ENCODE results near the gene TBL1Y. TPM values are rescaled to one million over a fixed set of nuclear protein-coding genes. Genes with fewer than 3 reads are reported as not detected.

TBL1Y gene
- total and polyA plus RNA-seq, 10 of the 15 experiments (the other 5 are each of a cell fraction or from before 2014, with no cell fraction given): not detected

GRCh38 chrY:7099742-7100141 lies 189.2 kb downstream of the TBL1Y start:
- Histone ChIP-seq H3K36me3 (ENCODE audit: control insufficient read depth in 2 of 2, insufficient read depth in 2 of 2, low read length in 1 of 2) (no peaks in the 10 kb centered on the region), H3K9ac (ENCODE audit: control insufficient read depth, insufficient read depth, low read length) (no peak overlapping the region), H2AFZ (ENCODE audit: control insufficient read depth, low read depth, low read length) (no peak overlapping the region), H4K20me1 (ENCODE audit: control insufficient read depth, insufficient read depth) (no peaks in the 10 kb centered on the region), H3K27me3 (replicated peaks in 1 of 2; ENCODE audit: control insufficient read depth in 2 of 2, insufficient read depth in 2 of 2, low read length in 1 of 2) (no peaks in the 10 kb centered on the region), H3K4me1 (ENCODE audit: control insufficient read depth, insufficient read depth, low read length) (no peaks in the 10 kb centered on the region), H3K4me2 (ENCODE audit: control insufficient read depth, insufficient read depth) (no peak overlapping the region), H3K27ac (ENCODE audit: control insufficient read depth, insufficient read depth) (no peak overlapping the region), H3K4me3 (no peak overlapping the region), H3K9me3 (replicated peaks; ENCODE audit: control insufficient read depth, insufficient read depth, low read length) (no peaks in the 10 kb centered on the region), H3K79me2 (ENCODE audit: control insufficient read depth, insufficient read depth, low read length) (no peaks in the 10 kb centered on the region)
- ChIA-PET CTCF (no interaction called here), SMC1A (ENCODE audit: uncharacterized antibody, unreplicated experiment) (no interaction called here), RAD21 (ENCODE audit: unreplicated experiment) (no interaction called here), POLR2A (no interaction called here)
- ATAC-seq (no peak), FAIRE-seq (no peak), DNase-seq (ENCODE audit: low read depth, low spot score) (no peak)
- TF ChIP-seq CTCF (IDR thresholded peaks at IDR 0.05 in 2 of 3, conservative IDR thresholded peaks at IDR 0.05 in 1 of 3; ENCODE audit: control insufficient read depth in 2 of 3, extremely low read depth in 1 of 3, insufficient read depth in 1 of 3, low read depth in 3 of 3, low read length in 3 of 3): no peak
- TF ChIP-seq SRF (IDR thresholded peaks at IDR 0.05; ENCODE audit: low read depth in 2 of 2, low read length in 2 of 2): no peak
- TF ChIP-seq, protein P1, sequence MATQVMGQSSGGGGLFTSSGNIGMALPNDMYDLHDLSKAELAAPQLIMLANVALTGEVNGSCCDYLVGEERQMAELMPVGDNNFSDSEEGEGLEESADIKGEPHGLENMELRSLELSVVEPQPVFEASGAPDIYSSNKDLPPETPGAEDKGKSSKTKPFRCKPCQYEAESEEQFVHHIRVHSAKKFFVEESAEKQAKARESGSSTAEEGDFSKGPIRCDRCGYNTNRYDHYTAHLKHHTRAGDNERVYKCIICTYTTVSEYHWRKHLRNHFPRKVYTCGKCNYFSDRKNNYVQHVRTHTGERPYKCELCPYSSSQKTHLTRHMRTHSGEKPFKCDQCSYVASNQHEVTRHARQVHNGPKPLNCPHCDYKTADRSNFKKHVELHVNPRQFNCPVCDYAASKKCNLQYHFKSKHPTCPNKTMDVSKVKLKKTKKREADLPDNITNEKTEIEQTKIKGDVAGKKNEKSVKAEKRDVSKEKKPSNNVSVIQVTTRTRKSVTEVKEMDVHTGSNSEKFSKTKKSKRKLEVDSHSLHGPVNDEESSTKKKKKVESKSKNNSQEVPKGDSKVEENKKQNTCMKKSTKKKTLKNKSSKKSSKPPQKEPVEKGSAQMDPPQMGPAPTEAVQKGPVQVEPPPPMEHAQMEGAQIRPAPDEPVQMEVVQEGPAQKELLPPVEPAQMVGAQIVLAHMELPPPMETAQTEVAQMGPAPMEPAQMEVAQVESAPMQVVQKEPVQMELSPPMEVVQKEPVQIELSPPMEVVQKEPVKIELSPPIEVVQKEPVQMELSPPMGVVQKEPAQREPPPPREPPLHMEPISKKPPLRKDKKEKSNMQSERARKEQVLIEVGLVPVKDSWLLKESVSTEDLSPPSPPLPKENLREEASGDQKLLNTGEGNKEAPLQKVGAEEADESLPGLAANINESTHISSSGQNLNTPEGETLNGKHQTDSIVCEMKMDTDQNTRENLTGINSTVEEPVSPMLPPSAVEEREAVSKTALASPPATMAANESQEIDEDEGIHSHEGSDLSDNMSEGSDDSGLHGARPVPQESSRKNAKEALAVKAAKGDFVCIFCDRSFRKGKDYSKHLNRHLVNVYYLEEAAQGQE (IDR thresholded peaks at IDR 0.05; ENCODE audit: low read depth, low read length): no peak
- no peak for TF ChIP-seq BHLHE40 (IDR thresholded peaks at IDR 0.05; ENCODE audit: borderline replicate concordance in 1 of 2, low read depth in 2 of 2, low read length in 1 of 2)
- TF ChIP-seq, protein P2, sequence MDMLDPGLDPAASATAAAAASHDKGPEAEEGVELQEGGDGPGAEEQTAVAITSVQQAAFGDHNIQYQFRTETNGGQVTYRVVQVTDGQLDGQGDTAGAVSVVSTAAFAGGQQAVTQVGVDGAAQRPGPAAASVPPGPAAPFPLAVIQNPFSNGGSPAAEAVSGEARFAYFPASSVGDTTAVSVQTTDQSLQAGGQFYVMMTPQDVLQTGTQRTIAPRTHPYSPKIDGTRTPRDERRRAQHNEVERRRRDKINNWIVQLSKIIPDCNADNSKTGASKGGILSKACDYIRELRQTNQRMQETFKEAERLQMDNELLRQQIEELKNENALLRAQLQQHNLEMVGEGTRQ (IDR thresholded peaks at IDR 0.05; ENCODE audit: borderline replicate concordance, low read depth, low read length): no peak
- no peak for TF ChIP-seq YY1 (IDR thresholded peaks at IDR 0.05; ENCODE audit: low read depth, low read length)
- no peak for TF ChIP-seq MEF2A (IDR thresholded peaks at IDR 0.05; ENCODE audit: insufficient read depth, low read depth, low read length)
- TF ChIP-seq ZSCAN29 (IDR thresholded peaks at IDR 0.05): no peak
- no peak for TF ChIP-seq STAT3 (IDR thresholded peaks at IDR 0.05; ENCODE audit: low read depth, low read length)
- no peak for TF ChIP-seq TCF7 (IDR thresholded peaks at IDR 0.05; ENCODE audit: borderline replicate concordance)
- TF ChIP-seq ATF3 (IDR thresholded peaks at IDR 0.05; ENCODE audit: borderline replicate concordance, extremely low read depth, low read depth, low read length): no peak
- TF ChIP-seq IKZF2 (IDR thresholded peaks at IDR 0.05): no peak
- TF ChIP-seq HDGF (IDR thresholded peaks at IDR 0.05): no peak
- TF ChIP-seq WRNIP1 (IDR thresholded peaks at IDR 0.05; ENCODE audit: borderline replicate concordance, low read depth, low read length): no peak
- no peak for TF ChIP-seq ETV6 (conservative IDR thresholded peaks at IDR 0.05 in 1 of 2, IDR thresholded peaks at IDR 0.05 in 1 of 2; ENCODE audit: borderline replicate concordance in 1 of 2, low read depth in 1 of 2)
- WGBS (ENCODE audit: insufficient coverage, insufficient replicate concordance, low lambda C conversion rate, missing lambda C conversion rate): no CpG with 5 or more reads among the region's 3 CpGs
- no TSS peak for BruUV-seq (replicated peaks)
- in situ Hi-C loops (cut with MboI): no loop called here
- intact Hi-C loops (cut with micrococcal nuclease; ENCODE audit: unreplicated experiment): no loop called here

All from GM12878 (cell line).